HUES64 (cell line): ENCODE measurements around the gene MRGPRE.

ENCODE experiments used
- H3K27ac ChIP-seq: 2 replicates; pipeline ENCODE4 v1.7.0; 2013; ENCODE audit warnings: low read depth, low read length, inconsistent platforms
- H3K27me3 ChIP-seq: 2 replicates; pipeline ENCODE4 v1.6.1; 2013; ENCODE audit warnings: mild to moderate bottlenecking, low read length; ENCODE audit not compliant: insufficient read depth
- H3K36me3 ChIP-seq: 2 replicates; pipeline ENCODE4 v1.6.1; 2013; ENCODE audit warnings: mild to moderate bottlenecking, low read length; ENCODE audit not compliant: insufficient read depth
- H3K4me1 ChIP-seq: 2 replicates; pipeline ENCODE4 v1.6.1; 2013; ENCODE audit warnings: mild to moderate bottlenecking, low read length, moderate library complexity; ENCODE audit not compliant: insufficient read depth
- H3K4me3 ChIP-seq: 2 replicates; pipeline ENCODE4 v1.5.1; 2013; ENCODE audit warnings: mild to moderate bottlenecking, low read length, moderate library complexity
- H3K9ac ChIP-seq: 2 replicates; pipeline ENCODE4 v1.6.1; 2013; ENCODE audit warnings: mild to moderate bottlenecking, low read depth, low read length
- H3K9me3 ChIP-seq: 2 replicates; pipeline ENCODE4 v1.6.1; 2013; ENCODE audit warnings: low read depth, low read length; ENCODE audit not compliant: insufficient read depth
- WGBS: fragments of 150-250, 120-280 bp; methylation state at CpG from one replicate; pipeline ENCODE4 v1.1.7; 2013; ENCODE audit warnings: missing lambda C conversion rate; 5-methylcytosine and 5-hydroxymethylcytosine counted together

The MRGPRE gene

DNA sequence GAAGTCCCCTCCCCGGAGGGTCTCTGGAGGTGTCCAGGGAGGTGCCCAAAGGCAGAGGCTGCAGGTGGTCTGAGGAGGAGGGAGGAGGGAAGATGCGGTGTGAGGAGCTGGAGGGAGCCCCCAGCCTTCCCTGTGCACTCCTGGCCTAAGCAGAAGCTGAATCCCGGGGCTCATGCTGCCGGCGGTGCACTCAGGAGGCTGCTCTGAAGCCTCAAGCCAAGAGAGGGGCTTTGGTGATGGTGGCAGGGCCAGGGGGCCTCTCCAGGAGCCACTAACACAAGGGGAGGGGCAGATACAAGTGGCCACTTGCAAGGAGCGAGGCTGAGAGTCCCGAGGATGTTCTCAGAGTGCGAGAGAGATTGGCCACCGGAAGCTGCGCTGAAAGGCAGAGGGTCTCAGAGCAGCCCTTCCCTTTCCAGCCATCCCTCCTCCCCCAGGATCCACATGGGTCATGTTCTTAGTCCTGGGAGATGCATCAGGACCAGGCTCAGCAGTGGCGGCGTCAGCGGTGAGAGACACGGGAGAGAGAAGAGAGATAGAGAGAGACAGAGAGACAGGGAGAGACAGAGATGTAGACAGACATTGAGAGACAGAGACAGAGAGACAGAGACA lies 12.8 kb downstream of the MRGPRE start:
- no peak overlapping the region for H3K27ac ChIP-seq
- H3K4me3 ChIP-seq = no peak overlapping the region
- H3K27me3 ChIP-seq = peaks cover 3% of the 10 kb centered on the region; the same call in 1 of the 2 replicates
- WGBS = no CpG with 5 or more reads among the region's 14 CpGs
- no peak overlapping the region for H3K9ac ChIP-seq
- no peaks in the 10 kb centered on the region for H3K36me3 ChIP-seq
- no peaks in the 10 kb centered on the region for H3K9me3 ChIP-seq
- peaks cover 3% of the 10 kb centered on the region; the same call in 1 of the 2 replicates for H3K4me1 ChIP-seq

DNA sequence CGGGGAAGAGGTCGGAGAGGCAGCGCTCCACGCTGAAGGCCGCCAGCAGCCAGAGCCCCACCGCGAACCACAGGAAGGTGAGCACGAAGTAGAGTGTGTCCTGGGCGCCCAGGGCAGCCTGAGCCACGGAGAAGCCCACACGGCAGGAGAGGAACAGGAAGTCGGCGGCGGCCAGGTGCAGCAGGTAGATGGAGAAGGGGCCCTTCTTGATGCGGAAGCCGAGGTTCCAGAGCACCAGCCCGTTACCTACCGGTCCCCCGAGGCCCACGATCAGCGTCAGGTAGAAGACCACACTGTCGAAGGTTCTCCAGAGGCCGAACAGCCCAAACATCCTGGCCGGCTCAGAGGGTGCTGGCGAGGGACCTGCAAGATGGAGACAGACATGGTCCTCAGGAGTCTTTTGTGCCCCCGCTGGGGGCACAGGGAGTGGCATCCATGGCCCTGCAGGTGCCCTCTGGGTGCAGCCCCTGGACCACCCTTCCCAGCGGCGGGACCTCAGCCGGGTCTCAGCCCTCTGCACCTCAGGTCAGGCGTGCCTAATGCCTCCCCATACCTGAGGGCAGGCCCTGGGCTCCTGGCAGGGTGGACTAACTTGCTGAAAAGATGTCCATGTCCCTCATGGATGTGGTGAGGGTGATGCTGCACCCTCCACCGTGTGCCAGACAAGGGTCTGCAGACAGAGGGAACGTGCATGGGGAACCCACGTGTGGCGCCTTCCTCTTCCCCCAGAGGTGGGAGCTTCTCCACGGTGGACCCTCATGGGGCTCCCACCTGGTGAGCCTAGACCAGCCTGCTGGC lies 13.5 kb downstream of the MRGPRE start, which contains the start of gene MRGPRG:
TSS of gene MRGPRG (minus strand) at position 331 of the 798 bp plus-strand sequence. CDS start at position 331, 0 bp downstream.
- no CpG with 5 or more reads among the region's 35 CpGs for WGBS

DNA sequence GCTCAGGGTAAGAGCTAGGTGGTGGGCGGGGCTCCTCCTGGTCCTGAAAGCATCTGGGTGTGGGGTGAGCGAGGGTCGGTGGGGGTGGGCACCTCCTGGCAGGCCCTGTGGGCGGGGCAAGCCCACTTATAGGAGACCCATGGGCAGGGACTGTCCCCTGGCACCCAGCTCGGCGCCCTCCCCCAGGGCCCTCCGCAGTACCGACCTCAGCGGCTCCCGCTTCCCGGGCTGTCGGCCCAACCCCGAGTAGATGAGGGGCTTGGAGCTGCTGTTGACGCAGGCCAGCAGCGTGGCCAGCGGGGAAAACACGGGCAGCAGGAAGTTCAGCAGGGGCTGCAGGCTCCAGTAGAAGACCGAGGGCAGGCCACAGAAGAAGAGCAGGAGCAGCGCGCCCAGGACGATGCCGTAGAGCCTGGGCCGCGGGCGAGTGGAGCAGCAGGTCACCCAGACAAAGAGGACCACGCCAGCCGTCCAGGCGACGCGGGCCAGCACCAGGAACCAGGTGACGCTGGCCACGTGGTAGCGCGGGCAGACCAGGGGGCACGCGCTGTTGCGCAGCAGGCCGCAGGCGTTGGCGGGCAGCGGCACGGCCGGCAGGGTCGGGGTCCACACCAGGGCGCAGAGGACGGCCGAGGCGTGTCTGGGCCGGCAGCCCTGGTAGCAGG lies 14.3 kb downstream of the MRGPRE start:
- WGBS = no CpG with 5 or more reads among the region's 49 CpGs
- Histone ChIP-seq H3K9me3 (no peaks in the 10 kb centered on the region), H3K36me3 (no peaks in the 10 kb centered on the region), H3K27ac (no peak overlapping the region), H3K9ac (no peak overlapping the region), H3K4me3 (no peak overlapping the region), H3K27me3 (peaks cover 3% of the 10 kb centered on the region; the same call in 1 of the 2 replicates), H3K4me1 (no peaks in the 10 kb centered on the region)

More for the DNA sequence above, 13.5 kb downstream of the MRGPRE start, which contains the start of gene MRGPRG:
- H3K27me3 ChIP-seq = peaks cover 3% of the 10 kb centered on the region; the same call in 1 of the 2 replicates
- H3K9me3 ChIP-seq = no peaks in the 10 kb centered on the region
- H3K27ac ChIP-seq = no peak within 1 kb of the TSS
- H3K36me3 ChIP-seq = no peaks in the 10 kb centered on the region
- H3K4me1 ChIP-seq = no peaks in the 10 kb centered on the region; the same call in 1 of the 2 replicates
- no peak within 1 kb of the TSS for H3K9ac ChIP-seq
- H3K4me3 ChIP-seq = no peak within 1 kb of the TSS

DNA sequence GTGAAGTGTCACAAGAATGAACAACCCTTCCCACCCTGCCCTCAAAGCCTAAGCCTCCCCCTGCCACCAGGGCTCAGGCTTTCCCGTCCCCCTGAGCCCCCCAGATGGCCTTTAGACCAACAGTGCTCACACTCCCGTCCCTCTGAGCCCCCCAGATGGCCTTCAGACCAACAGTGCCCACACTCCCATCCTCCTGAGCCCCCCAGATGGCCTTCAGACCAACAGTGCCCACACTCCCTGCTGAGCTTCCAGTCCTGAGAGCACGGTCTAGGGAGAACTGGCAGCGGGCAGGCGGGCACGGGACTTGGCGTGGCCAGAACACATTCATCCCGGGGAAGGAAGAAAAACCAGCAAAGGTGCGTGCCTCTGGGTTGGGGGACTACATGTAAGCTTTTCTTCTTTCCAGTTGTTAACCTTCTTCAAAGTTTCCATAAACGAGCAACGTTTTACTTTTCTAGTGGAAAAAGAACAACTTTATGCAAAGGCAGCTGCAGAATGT lies 16.1 kb downstream of the MRGPRE start:
- Histone ChIP-seq H3K27ac (no peak overlapping the region), H3K36me3 (no peaks in the 10 kb centered on the region), H3K9ac (no peak overlapping the region), H3K9me3 (no peaks in the 10 kb centered on the region), H3K4me1 (no peaks in the 10 kb centered on the region), H3K4me3 (no peak overlapping the region), H3K27me3 (peaks cover 3% of the 10 kb centered on the region; the same call in 1 of the 2 replicates)
- 81% methylated on average over 11 of the region's 11 CpGs for WGBS

DNA sequence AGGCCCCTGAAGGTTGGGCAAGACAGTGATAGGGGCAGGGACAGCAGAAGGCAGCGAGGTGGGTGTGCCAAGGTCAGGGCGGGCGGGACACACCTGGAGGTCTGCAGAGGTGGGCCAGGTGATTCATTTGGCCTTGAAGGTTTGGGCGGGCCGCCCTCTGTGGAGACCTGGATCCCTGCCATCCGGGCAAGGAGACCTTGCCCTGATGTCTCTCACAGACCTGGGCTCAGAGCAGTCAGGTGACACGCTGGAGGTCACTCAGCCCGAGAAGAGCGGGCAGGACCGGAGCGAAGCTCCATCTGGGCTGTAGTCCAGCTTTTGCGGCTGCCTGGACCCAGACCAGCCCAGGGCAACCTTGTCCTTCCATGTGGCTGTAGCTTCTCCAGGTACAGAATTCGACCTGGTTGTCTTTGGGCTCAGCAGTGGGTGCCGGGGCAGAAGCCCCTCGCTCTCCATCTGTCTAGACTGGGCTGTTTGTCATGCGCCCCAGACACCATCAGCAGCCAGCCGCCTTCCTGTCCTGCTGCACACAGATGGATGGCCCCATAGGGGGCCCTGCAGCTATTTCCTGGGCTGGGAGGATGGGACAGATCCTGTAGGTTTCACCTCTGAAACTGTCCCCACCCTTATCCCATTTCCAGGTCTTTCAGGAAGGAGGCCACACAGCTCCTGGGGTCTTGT lies 16.7 kb downstream of the MRGPRE start:
- Histone ChIP-seq H3K27ac (no peak overlapping the region), H3K9me3 (no peaks in the 10 kb centered on the region), H3K27me3 (peaks cover 3% of the 10 kb centered on the region; the same call in 1 of the 2 replicates), H3K36me3 (no peaks in the 10 kb centered on the region), H3K4me1 (no peaks in the 10 kb centered on the region), H3K4me3 (no peak overlapping the region), H3K9ac (no peak overlapping the region)
- 80% methylated on average over 17 of the region's 17 CpGs for WGBS

DNA sequence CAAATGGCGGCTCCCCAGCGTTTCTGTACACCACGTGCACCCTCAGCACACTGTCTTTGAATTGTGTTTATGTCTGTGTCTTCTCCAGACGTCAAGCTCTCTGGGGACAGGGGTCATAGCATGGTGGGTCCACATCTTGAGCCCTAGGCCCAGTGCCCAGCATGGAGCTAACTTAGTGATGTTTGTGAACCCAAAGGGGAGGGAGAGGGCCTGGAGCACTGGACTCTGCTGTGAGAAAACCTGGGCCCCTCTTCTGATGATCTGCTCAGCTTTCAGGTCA lies 17.9 kb downstream of the MRGPRE start:
- no peaks in the 10 kb centered on the region for H3K4me1 ChIP-seq
- H3K9ac ChIP-seq = no peak overlapping the region
- no peak overlapping the region for H3K4me3 ChIP-seq
- 95% methylated on average over 3 of the region's 4 CpGs for WGBS
- no peaks in the 10 kb centered on the region for H3K36me3 ChIP-seq
- peaks cover 3% of the 10 kb centered on the region; the same call in 1 of the 2 replicates for H3K27me3 ChIP-seq
- no peak overlapping the region for H3K27ac ChIP-seq
- no peaks in the 10 kb centered on the region for H3K9me3 ChIP-seq

DNA sequence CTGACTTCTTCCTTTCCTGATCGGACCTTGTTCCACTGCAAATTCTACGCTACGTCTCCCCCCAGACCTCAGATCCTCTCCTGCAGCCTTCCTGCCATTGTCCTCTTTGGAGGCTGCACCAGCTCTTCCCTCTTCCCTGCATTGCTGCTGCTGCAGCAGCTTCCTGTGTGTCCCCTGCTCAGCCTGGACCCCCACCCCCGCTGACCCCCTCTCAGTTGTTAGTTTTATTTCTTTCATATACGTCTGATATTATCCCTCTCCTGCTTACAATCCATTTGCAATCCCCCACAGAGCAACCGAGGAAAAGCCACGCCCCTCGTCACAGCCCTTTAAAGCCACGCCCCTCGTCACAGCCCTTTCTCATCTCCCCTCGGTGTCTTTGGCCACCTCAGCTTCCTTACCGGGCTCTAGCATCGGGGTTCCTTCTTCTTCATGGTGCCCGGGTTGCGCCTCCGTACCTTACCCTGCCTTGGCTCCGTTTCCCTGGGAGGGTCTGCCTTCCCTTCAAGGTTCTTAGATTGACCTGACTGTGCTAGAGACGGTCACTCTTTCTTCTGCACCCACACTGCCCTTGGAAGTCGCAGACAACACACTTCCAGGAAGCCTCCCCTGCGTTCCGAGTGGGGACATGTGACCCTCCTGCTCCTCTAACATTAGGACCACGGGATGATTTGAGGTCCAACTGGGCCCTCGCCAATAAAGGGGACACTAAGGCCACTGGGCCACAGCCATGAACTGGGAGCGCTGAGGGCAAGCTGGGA lies 18.4 kb downstream of the MRGPRE start:
- H3K27me3 ChIP-seq = peaks cover 3% of the 10 kb centered on the region; the same call in 1 of the 2 replicates
- H3K4me3 ChIP-seq = no peak overlapping the region
- H3K9ac ChIP-seq = no peak overlapping the region
- 66% methylated on average over 24 of the region's 24 CpGs for WGBS
- H3K36me3 ChIP-seq = no peaks in the 10 kb centered on the region
- no peak overlapping the region for H3K27ac ChIP-seq
- H3K4me1 ChIP-seq = no peaks in the 10 kb centered on the region
- no peaks in the 10 kb centered on the region for H3K9me3 ChIP-seq

DNA sequence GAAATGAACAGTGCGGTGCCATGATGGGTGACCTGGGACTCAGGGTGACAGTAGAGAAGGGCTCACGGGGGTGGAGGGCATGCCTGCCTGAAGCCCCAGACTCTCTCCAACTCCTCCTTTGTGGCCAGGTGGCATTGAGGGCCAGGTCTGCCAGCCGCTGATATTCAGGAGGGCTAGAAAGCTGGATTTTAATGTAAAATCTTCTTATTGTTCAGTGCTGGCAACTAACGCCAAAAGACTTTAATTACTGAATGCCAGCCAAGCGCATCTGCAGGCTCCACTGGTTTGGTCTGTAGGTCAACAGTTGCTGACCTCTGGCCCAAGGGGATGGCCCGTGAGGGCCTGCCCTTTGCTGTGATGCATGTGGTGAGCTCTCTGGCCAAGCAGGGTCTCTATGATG lies 23.9 kb downstream of the MRGPRE start:
- no peak overlapping the region for H3K9ac ChIP-seq
- no peak overlapping the region for H3K27ac ChIP-seq
- H3K4me3 ChIP-seq = no peak overlapping the region
- peaks cover 26% of the 10 kb centered on the region for H3K27me3 ChIP-seq
- no peaks in the 10 kb centered on the region for H3K9me3 ChIP-seq
- WGBS = 95% methylated on average over 6 of the region's 6 CpGs
- no peaks in the 10 kb centered on the region for H3K36me3 ChIP-seq
- H3K4me1 ChIP-seq = no peaks in the 10 kb centered on the region

DNA sequence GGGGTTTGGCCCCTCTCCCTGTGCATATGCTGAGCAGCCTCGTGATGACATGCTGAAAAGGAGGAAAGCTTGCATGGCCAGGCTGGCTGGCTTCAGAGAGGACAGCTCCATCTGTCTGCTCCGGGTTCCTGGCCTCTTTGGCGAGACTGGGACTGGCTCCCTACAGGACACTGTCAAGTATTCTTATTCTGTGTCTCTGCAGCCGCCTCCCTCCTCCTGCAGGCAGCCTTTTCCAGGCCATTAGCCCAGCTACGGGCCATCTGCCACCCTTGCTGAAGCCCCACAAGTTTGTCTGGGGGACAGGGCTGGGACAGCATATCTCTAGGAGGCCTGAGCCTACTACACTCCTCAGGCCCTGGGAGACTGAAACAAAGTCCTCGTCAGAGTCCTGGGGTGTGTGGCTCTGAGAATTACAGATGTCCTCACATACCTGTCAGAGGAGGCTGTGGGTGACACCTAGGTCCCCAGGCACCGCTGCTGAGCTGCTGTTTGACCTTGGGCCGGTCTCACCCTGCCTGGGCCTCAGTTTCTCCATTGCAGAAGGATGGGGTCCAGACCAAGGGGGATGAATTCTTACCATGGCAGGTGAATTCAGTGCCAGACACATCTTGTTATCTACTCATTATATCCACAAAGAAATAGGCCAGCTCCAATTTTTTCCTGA lies 24.6 kb downstream of the MRGPRE start:
- 78% methylated on average over 8 of the region's 8 CpGs for WGBS
- H3K4me1 ChIP-seq = no peaks in the 10 kb centered on the region
- no peaks in the 10 kb centered on the region for H3K9me3 ChIP-seq
- H3K9ac ChIP-seq = no peak overlapping the region
- no peak overlapping the region for H3K27ac ChIP-seq
- peaks cover 32% of the 10 kb centered on the region for H3K27me3 ChIP-seq
- no peak overlapping the region for H3K4me3 ChIP-seq
- no peaks in the 10 kb centered on the region for H3K36me3 ChIP-seq

DNA sequence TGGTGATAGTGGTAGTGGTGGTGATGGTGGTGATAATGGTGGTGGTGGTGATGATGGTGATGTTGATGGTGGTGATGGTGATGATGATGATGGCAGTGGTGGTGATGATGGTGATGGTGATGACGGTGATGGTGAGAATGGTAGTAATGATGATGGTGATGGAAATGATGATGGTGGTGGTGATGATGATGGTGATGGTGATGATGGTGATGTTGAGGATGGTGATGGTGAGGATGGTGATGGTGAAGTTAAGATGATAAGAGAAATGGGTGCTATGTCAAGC lies 25.4 kb downstream of the MRGPRE start:
- WGBS = 97% methylated on average over 1 of the region's 1 CpG

More for the DNA sequence above, 25.4 kb downstream of the MRGPRE start:
- Histone ChIP-seq H3K4me1 (no peaks in the 10 kb centered on the region), H3K27ac (no peak overlapping the region), H3K4me3 (no peak overlapping the region), H3K9ac (no peak overlapping the region), H3K36me3 (no peaks in the 10 kb centered on the region), H3K9me3 (no peaks in the 10 kb centered on the region), H3K27me3 (peaks cover 40% of the 10 kb centered on the region)
